C4-2B (cell line): ENCODE measurements around the gene CDH11.

Source experiments
- ZFX ChIP-seq: fragments of 450-650 bp; IDR thresholded peaks from 2 replicates; pipeline ENCODE4 v1.6.1; 2017
- TF ChIP-seq, protein P1 (sequence below): fragments of 450-650 bp; conservative IDR thresholded peaks from 2 replicates; pipeline ENCODE4 v1.5.1; 2017; ENCODE audit warnings: mild to moderate bottlenecking

DNA sequence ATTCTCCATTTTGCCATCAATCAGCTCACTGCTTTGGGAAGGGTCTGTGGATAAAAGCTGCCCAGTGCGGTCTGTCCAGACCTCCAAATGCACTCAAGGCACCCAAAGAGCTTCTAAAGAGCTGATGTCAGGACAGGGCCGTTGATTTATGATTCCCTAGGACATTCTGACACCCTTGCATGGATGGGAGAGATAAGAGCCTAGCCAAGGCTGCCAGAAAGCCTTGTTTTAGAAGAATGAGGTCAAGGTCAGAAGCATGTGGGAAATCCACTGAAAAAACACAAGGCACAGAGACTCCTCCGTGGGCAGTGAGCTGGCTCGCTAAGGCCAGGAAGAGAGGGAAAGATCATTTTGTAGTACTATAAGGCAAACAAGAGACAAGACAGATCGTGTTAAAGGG, 214.0 kb downstream of the CDH11 start:
- TF ChIP-seq, protein P1, sequence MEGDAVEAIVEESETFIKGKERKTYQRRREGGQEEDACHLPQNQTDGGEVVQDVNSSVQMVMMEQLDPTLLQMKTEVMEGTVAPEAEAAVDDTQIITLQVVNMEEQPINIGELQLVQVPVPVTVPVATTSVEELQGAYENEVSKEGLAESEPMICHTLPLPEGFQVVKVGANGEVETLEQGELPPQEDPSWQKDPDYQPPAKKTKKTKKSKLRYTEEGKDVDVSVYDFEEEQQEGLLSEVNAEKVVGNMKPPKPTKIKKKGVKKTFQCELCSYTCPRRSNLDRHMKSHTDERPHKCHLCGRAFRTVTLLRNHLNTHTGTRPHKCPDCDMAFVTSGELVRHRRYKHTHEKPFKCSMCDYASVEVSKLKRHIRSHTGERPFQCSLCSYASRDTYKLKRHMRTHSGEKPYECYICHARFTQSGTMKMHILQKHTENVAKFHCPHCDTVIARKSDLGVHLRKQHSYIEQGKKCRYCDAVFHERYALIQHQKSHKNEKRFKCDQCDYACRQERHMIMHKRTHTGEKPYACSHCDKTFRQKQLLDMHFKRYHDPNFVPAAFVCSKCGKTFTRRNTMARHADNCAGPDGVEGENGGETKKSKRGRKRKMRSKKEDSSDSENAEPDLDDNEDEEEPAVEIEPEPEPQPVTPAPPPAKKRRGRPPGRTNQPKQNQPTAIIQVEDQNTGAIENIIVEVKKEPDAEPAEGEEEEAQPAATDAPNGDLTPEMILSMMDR = no peak
- no peak for TF ChIP-seq ZFX
